LNCAP (cell line): ENCODE results near the gene AGPS.

Experiments used
- CTCF ChIP-seq: fragments of 450-650 bp; IDR thresholded peaks from 2 replicates; pipeline ENCODE4 v1.5.1; 2017; ENCODE audit warnings: mild to moderate bottlenecking

AGPS gene

GRCh38 chr2:177516824-177517544 is 124.4 kb downstream of the AGPS start:
- no peak for TF ChIP-seq CTCF

- TF ChIP-seq CTCF: no peak
Measured at GRCh38 chr2:177518754-177519153, 126.2 kb downstream of the AGPS start.

- TF ChIP-seq CTCF: no peak
Measured at GRCh38 chr2:177519534-177520115, 127.1 kb downstream of the AGPS start.

GRCh38 chr2:177520324-177520723 is 127.8 kb downstream of the AGPS start:
- no peak for TF ChIP-seq CTCF

GRCh38 chr2:177523781-177524180 is 131.2 kb downstream of the AGPS start:
- no peak for TF ChIP-seq CTCF

GRCh38 chr2:177525351-177525924 is 132.9 kb downstream of the AGPS start:
- TF ChIP-seq CTCF: no peak

GRCh38 chr2:177528351-177528933 is 135.9 kb downstream of the AGPS start:
- no peak for TF ChIP-seq CTCF
